ENCODE results near the gene RPS6KA2.

DNA sequence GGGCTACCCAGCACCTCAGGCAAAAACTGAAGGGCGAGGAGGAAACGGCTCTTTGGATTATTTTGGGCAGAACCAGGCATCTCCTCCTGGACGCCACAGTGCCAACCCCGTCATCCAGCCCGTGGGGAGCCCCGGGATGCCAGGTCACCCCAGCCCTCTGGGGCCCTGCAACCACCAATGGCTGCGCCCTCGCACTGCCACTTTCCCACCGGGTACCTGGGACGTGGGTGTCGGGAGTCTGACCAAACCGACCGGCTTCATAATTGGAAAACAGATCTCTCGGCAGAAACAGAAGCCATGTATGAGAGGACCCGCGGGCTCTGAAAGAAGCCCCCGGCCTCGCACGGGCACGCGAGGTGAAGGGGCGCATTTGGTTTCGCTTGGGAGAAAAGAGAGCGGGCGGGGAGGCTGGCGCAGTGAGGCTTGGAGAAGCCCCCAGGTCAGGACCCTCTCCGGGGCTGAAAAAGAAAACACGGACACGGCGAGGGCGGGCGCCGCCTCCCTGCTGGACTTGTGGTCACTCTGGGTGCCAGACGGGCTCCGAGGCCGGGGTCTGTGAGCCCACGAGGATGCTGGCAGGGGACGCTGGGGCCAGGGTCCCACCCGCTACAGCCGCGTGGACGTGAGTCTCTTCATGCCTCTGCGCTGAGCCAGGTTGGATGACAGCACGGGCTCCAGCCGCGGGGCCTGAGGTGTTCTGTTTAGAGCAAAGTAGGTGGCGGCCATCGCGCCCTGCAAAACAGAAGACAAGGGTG, 214.7 kb downstream of the RPS6KA2 start:
- no peak for TF ChIP-seq POLR2A (IDR thresholded peaks at IDR 0.05)
- TF ChIP-seq, protein P1, sequence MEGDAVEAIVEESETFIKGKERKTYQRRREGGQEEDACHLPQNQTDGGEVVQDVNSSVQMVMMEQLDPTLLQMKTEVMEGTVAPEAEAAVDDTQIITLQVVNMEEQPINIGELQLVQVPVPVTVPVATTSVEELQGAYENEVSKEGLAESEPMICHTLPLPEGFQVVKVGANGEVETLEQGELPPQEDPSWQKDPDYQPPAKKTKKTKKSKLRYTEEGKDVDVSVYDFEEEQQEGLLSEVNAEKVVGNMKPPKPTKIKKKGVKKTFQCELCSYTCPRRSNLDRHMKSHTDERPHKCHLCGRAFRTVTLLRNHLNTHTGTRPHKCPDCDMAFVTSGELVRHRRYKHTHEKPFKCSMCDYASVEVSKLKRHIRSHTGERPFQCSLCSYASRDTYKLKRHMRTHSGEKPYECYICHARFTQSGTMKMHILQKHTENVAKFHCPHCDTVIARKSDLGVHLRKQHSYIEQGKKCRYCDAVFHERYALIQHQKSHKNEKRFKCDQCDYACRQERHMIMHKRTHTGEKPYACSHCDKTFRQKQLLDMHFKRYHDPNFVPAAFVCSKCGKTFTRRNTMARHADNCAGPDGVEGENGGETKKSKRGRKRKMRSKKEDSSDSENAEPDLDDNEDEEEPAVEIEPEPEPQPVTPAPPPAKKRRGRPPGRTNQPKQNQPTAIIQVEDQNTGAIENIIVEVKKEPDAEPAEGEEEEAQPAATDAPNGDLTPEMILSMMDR (IDR thresholded peaks at IDR 0.05), result no peak

Data from breast epithelium (tissue), 3 donors.